Stimulated activated CD8-positive, alpha-beta memory T cell treated with anti-CD3 and anti-CD28 coated beads, Interleukin-12 subunit alpha, Interleukin-12 subunit beta, amount 100 ng/mL, for 24 hours (primary cell): ENCODE data around the gene TMEFF2.

Experiments used
- DNase-seq: peaks from one replicate; pipeline ENCODE4 v3.0.0-alpha.2; 2020; ENCODE audit errors: extremely low read depth

TMEFF2 gene

DNA sequence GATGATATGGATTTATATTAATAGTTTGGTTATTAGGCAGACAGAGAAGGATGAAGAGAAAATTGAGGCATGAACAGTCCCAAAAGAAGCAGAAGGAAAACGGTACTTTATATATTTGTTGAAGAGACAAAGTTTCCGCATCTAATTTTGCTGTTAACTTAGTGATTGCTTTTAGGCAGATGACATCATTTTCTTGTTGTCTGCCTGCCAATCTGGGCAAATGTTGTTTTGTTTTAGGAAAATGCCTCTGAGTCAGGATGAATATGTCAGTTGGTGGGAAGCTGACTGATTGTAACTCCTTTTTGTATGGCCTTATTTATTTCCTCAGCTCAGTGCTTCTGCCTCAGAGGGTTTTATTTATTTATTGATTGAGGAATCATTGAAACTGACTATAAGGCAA is 295.3 kb downstream of the TMEFF2 start:
- DNase-seq: no peak
